Subcutaneous abdominal adipose tissue (tissue), 5 donors: Measurements from ENCODE around the gene EIF4G3.
A peak's percentile ranks its signal among the peaks of the same experiment; 100 is the strongest.

Experiments used
- H3K27ac ChIP-seq: one replicate; pipeline ENCODE4 v1.7.0; 2013; ENCODE audit warnings: low read depth, mild to moderate bottlenecking, inconsistent platforms, low read length, moderate library complexity
- H3K27me3 ChIP-seq, 5 donors: one replicate each; pipeline ENCODE4 v1.7.0; 2013; ENCODE audit warnings: low read length in 5 of 5, inconsistent platforms in 1 of 5; ENCODE audit not compliant: control insufficient read depth in 5 of 5, insufficient read depth in 4 of 5
- H3K36me3 ChIP-seq, 5 donors: one replicate each; pipeline ENCODE4 v1.7.0; 2013; ENCODE audit warnings: low read length in 5 of 5; ENCODE audit not compliant: control insufficient read depth in 5 of 5, insufficient read depth in 5 of 5
- H3K4me1 ChIP-seq, 5 donors: one replicate each; pipeline ENCODE4 v1.7.0; 2013; ENCODE audit warnings: low read length in 5 of 5, mild to moderate bottlenecking in 3 of 5, moderate library complexity in 1 of 5; ENCODE audit not compliant: control insufficient read depth in 5 of 5, insufficient read depth in 5 of 5
- H3K4me3 ChIP-seq, 5 donors: one replicate each; pipeline ENCODE4 v1.7.0; 2013; ENCODE audit warnings: low read length in 5 of 5, low read depth in 1 of 5
- H3K9ac ChIP-seq, 5 donors: one replicate each; pipeline ENCODE4 v1.7.0; 2013; ENCODE audit warnings: low read length in 5 of 5, mild to moderate bottlenecking in 4 of 5, moderate library complexity in 3 of 5
- H3K9me3 ChIP-seq, 5 donors: one replicate each; pipeline ENCODE4 v1.7.0; 2013; ENCODE audit warnings: low read length in 5 of 5; ENCODE audit not compliant: control insufficient read depth in 5 of 5
- donor health status: healthy.
- donor health status: healthy.
- donor health status: healthy.
- donor health status: healthy.
- donor health status: healthy.

The EIF4G3 gene

DNA sequence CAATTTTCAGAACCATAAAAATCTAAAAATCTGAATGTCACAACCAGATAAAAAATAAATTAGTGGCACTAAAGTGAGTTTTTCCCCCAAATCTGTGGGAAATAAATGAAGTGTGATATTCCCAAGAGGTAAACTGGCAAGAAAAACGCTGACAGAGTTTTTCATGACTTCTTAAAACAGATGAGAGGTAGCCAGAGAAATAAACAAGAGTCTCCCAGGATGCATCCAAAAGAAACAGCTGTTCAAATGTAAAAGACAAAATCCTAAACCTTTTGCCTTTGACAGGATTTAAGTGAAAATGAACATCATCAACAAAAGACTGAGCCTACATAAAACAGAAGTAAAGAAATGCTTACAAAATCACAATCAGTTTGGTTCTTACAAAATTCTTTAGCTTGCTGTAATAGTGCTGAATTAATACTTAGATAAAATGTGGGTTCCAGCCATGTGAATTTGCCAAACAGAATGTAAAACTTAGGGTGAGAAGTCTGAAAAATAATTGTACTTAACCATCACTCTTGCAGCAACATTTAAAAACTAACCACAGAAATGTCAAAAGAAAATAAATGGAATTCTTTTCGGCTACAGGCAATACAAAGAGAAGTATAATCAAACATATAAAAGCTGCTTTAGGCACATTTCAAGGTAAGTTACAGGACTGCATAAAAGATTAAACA lies 133.6 kb downstream of the EIF4G3 start:
- Histone ChIP-seq H3K36me3 (peaks cover 0 to 2% (median 0%) of the 10 kb centered on the region in 5 donors), H3K27me3 (no peaks in the 10 kb centered on the region), H3K4me1 (peaks cover 0 to 17% (median 9%) of the 10 kb centered on the region in 5 donors), H3K27ac (no peak overlapping the region), H3K9me3 (no peaks in the 10 kb centered on the region), H3K9ac (peak overlapping the region in 1 of 5 donors; percentile 41), H3K4me3 (no peak overlapping the region)

- no peaks in the 10 kb centered on the region for H3K27me3 ChIP-seq
- no peaks in the 10 kb centered on the region for H3K9me3 ChIP-seq
Measured at GRCh38 chr1:21041541-21041940, 135.2 kb downstream of the EIF4G3 start.

GRCh38 chr1:21037091-21037490 lies 139.6 kb downstream of the EIF4G3 start:
- Histone ChIP-seq H3K27me3 (no peaks in the 10 kb centered on the region), H3K36me3 (no peaks in the 10 kb centered on the region), H3K9ac (no peak overlapping the region), H3K9me3 (peaks cover 0 to 2% (median 0%) of the 10 kb centered on the region in 5 donors), H3K4me1 (peaks cover 0 to 17% (median 11%) of the 10 kb centered on the region in 5 donors), H3K27ac (no peak overlapping the region), H3K4me3 (no peak overlapping the region)

More at GRCh38 chr1:21041541-21041940, 135.2 kb downstream of the EIF4G3 start:
- no peak overlapping the region for H3K9ac ChIP-seq
- no peak overlapping the region for H3K27ac ChIP-seq
- no peaks in the 10 kb centered on the region for H3K36me3 ChIP-seq
- no peak overlapping the region for H3K4me3 ChIP-seq
- H3K4me1 ChIP-seq: peaks cover 0 to 17% (median 9%) of the 10 kb centered on the region in 5 donors

DNA sequence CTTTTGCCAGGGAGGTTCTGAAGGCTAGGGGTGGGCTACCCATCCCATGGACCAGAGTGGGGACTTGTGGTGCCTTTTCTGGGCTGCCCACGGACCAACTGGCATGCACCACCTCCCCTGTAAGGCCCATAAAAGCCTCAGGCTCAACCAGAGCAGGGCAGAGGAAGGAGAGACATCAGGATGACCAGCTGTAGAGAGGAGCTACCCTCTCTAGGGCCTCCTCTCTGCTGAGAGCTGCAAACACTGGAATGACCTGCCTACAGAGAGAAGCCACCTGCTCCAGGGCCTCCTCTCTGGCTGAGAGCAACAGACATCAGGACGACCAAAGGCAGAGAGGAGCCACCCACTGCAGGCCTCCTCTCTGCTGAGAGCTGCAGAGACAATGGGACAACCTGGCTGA lies 140.9 kb downstream of the EIF4G3 start:
- H3K9ac ChIP-seq: no peak overlapping the region
- H3K4me1 ChIP-seq: peaks cover 0 to 17% (median 11%) of the 10 kb centered on the region in 5 donors
- no peak overlapping the region for H3K27ac ChIP-seq

GRCh38 chr1:21034725-21035628 lies 141.7 kb downstream of the EIF4G3 start:
- peaks cover 0 to 17% (median 11%) of the 10 kb centered on the region in 5 donors for H3K4me1 ChIP-seq
- no peak overlapping the region for H3K9ac ChIP-seq
- H3K27me3 ChIP-seq: no peaks in the 10 kb centered on the region
- H3K4me3 ChIP-seq: no peak overlapping the region
- H3K27ac ChIP-seq: no peak overlapping the region
- peaks cover 0 to 2% (median 0%) of the 10 kb centered on the region in 5 donors for H3K9me3 ChIP-seq
- no peaks in the 10 kb centered on the region for H3K36me3 ChIP-seq

More for the DNA sequence above, 140.9 kb downstream of the EIF4G3 start:
- peaks cover 0 to 2% (median 0%) of the 10 kb centered on the region in 5 donors for H3K9me3 ChIP-seq
- no peak overlapping the region for H3K4me3 ChIP-seq
- H3K27me3 ChIP-seq: no peaks in the 10 kb centered on the region
- no peaks in the 10 kb centered on the region for H3K36me3 ChIP-seq

DNA sequence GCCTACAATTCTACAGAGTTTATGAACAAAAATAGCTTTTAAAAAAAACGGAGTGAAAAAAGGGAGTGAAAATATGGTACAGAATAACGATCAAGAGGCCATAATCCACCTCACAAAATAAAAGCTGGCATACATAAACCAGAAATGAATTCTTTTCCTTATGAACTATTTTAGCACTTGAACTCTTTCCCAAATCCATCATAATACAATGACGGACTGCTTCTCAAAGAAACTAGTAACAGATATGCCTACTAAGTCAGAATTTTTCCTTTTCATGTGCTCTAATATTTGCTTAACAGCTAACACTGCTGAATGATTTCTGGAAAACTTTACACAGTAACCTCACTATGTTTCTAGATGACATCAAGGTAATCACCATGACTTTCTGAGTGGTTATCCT lies 144.0 kb downstream of the EIF4G3 start:
- no peak overlapping the region for H3K9ac ChIP-seq
- H3K27me3 ChIP-seq: no peaks in the 10 kb centered on the region
- peaks cover 0 to 2% (median 0%) of the 10 kb centered on the region in 5 donors for H3K9me3 ChIP-seq
- peaks cover 0 to 17% (median 11%) of the 10 kb centered on the region in 5 donors for H3K4me1 ChIP-seq
- H3K4me3 ChIP-seq: no peak overlapping the region
- H3K27ac ChIP-seq: no peak overlapping the region
- H3K36me3 ChIP-seq: no peaks in the 10 kb centered on the region

DNA sequence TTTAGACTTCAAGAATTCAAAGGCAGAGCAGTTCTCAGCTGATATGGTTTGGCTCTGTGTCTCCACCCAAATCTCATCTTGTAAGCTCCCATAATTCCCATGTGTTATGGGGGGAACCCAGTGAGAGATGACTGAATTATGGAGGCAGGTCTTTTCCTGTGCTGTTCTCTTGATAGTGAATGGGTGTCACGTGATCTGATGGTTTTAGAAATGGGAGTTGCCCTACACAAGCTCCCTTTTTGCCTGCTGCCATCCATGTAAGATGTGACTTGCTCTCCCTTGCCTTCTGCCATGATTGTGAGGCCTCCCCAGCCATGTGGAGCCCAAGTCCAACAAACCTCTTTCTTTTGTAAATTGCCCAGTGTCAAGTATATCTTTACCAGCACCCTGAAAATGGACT lies 146.5 kb downstream of the EIF4G3 start:
- Histone ChIP-seq H3K27ac (no peak overlapping the region), H3K4me3 (no peak overlapping the region), H3K9me3 (no peaks in the 10 kb centered on the region), H3K4me1 (peaks cover 0 to 14% (median 8%) of the 10 kb centered on the region in 5 donors), H3K9ac (no peak overlapping the region), H3K36me3 (no peaks in the 10 kb centered on the region), H3K27me3 (no peaks in the 10 kb centered on the region)

DNA sequence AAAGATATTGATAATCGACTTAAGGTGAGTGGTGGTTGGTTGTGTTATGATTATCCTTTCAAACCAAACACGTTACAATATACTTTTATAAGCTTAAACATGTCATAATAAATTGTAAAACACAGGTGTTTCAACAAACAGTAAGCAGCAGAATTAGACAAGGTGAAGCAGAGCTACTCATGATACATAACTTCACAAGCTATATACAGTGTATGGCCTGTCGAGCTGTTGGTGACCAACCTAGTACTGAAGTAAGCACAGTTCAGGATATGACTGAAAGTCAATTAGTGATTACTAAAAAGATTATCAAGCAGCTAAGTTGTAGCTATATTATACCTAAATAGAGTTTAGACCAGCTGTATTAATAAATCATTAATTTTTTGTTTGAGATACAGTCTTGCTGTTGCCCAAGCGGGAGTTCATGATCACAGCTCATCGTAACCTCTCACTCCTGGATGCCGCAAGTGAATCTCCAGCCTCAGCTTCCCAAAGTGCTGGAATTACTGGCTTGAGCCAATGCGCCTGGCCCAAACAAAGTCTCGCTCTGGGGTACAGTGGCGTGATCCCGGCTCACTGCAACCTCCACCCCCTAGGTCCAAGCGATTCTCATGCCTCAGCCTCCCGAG lies 148.1 kb downstream of the EIF4G3 start:
- no peaks in the 10 kb centered on the region for H3K9me3 ChIP-seq
- H3K4me1 ChIP-seq: peaks cover 0 to 6% (median 5%) of the 10 kb centered on the region in 5 donors
- no peaks in the 10 kb centered on the region for H3K27me3 ChIP-seq
- no peak overlapping the region for H3K27ac ChIP-seq
- H3K9ac ChIP-seq: no peak overlapping the region
- H3K36me3 ChIP-seq: no peaks in the 10 kb centered on the region
- no peak overlapping the region for H3K4me3 ChIP-seq

GRCh38 chr1:21027805-21028204 lies 148.9 kb downstream of the EIF4G3 start:
- H3K27ac ChIP-seq: no peak overlapping the region
- H3K4me3 ChIP-seq: no peak overlapping the region
- H3K4me1 ChIP-seq: peaks cover 0 to 7% (median 4%) of the 10 kb centered on the region in 5 donors
- no peaks in the 10 kb centered on the region for H3K27me3 ChIP-seq
- no peaks in the 10 kb centered on the region for H3K9me3 ChIP-seq
- no peak overlapping the region for H3K9ac ChIP-seq
- no peaks in the 10 kb centered on the region for H3K36me3 ChIP-seq
